SH-SY5Y (cell line): ENCODE data around the gene LMBR1.
A peak's percentile ranks its signal among the peaks of the same experiment; 100 is the strongest.

Source experiments
- GATA2 ChIP-seq: IDR thresholded peaks from 2 replicates; pipeline ENCODE4 v1.6.1; 2011; ENCODE audit warnings: mild to moderate bottlenecking, low read depth, low read length
- GATA3 ChIP-seq: IDR thresholded peaks from 2 replicates; pipeline ENCODE4 v1.6.1; 2011; ENCODE audit warnings: low read depth, mild to moderate bottlenecking, low read length, moderate library complexity

Gene LMBR1

DNA sequence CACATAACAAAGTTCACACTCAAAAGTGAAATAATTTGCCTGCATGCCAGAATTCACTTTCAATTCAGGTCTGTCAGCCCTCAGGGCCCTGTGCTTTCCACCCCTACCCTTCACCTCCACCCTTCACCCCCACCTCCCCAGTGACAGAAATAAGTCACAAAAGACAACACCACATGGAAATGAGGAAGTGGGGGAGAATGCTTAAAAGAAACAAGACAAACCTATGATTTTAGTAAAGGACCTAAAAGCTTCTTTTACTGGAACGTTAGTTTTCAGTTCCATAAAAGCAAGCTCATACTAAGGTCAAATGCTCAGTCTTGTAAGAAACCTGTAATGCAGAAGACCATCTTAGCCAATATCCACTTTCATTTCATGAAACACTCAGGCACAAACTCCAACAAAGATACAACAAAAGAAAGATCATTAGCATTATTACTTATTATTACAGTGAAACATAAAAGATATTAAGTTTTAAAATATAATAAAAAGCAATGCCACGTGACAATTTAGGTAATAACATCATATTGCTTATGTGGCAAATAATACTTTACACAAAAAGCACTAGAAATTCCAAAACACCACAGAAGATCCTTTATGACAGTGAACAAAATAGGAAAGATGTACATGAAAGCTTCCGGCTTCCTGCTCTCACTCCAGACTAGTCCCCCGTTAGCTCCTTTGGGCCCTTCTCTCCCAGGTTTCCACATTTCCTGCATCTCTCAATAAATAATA, 112.1 kb downstream of the LMBR1 start:
- TF ChIP-seq GATA2, result no peak
- no peak for TF ChIP-seq GATA3

DNA sequence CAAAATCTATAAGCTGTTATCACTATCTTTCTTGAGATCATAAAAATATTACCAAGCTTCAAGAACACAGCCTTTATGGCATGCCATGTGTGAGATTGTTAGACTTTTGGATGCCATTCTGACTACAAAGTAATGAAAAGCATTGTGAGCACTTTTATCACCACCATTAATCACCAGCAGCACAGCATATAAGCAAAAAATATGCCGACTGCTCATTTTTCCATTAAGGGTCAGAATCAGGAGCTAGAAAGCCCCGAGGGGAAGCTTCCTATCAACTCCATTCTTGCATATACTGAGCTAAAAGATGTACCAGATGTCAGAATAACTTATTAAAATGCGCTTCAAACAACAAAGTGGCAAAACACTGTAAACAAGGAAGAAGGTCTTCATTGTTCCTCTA, 114.3 kb downstream of the LMBR1 start:
- TF ChIP-seq GATA3 (peak; percentile 97), GATA2 (peak; percentile 94)

DNA sequence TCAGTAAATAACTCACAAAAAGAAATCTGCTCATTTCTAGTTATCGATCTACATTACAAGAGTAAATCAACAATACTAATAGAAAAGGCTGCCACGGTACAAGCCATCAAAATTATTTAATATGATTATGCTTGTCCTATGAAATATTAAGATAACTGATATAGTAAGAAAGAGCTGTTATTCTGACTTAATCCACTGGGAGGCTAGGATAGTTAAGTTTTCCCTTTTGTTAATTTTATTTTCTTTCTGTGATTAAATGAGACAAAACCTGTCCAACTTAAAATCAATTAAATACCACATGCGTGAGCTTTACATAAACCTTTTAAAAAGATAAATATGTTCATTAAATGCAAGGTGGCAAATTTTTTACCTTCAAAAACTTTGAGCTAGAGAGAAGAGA, 114.8 kb downstream of the LMBR1 start:
- no peak for TF ChIP-seq GATA2
- TF ChIP-seq GATA3, result no peak

DNA sequence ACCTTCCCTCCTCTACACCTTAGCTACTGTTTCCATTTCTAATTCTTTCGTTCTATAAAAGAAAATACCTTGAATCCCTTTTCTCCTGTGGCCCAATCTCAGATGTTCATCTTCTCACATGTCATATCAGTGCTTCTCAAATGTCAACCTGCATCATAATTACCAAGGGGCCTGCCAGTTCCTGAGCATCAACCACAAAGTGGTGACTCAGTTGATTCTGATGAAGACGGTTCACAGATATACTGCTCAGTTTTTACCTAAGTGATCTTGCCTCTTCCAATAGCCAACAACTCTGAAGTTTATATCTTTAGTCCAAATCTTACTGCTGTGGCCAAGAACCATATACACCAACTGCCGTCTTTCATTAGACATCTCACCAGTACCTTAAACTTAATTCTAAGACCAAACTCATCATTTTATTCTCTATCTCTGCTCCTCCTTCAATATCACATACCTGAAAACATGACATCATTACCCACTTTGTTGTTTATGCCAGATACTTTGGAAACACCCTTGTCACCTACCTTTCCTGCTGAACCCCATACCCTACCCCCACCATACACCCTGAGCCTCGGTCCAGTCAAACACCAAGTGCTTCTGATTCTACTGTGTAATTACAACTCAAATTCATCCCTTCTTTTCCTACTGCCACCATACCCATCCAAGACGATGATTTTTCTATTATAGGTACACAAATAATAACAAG, 115.5 kb downstream of the LMBR1 start:
- TF ChIP-seq GATA2, result no peak
- TF ChIP-seq GATA3, result no peak

DNA sequence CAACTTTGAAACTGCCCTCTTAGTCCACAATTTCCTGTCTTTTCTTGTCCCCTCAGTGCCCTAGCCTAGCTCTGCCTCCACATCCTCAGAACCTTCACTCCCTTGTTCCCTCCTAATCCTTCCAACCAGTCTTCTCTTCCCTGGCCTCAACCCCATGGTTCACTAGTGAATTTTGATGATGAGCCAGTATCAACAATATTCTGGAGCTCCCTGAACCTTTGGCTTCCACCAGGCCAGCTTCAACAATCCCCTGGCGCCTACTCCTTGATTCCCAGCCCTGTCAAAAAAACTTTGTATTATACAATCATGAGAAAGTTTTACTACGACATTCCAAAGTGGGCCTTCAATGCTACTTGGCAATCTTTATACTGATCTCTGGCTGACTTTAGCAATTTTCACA, 116.5 kb downstream of the LMBR1 start:
- no peak for TF ChIP-seq GATA2

GRCh38 chr7:156773966-156774365, 119.0 kb downstream of the LMBR1 start:
- TF ChIP-seq GATA3, result no peak
- no peak for TF ChIP-seq GATA2

- TF ChIP-seq GATA2 (no peak), GATA3 (no peak)
These were observed 120.3 kb downstream of the LMBR1 start for GRCh38 chr7:156772725-156773124.

DNA sequence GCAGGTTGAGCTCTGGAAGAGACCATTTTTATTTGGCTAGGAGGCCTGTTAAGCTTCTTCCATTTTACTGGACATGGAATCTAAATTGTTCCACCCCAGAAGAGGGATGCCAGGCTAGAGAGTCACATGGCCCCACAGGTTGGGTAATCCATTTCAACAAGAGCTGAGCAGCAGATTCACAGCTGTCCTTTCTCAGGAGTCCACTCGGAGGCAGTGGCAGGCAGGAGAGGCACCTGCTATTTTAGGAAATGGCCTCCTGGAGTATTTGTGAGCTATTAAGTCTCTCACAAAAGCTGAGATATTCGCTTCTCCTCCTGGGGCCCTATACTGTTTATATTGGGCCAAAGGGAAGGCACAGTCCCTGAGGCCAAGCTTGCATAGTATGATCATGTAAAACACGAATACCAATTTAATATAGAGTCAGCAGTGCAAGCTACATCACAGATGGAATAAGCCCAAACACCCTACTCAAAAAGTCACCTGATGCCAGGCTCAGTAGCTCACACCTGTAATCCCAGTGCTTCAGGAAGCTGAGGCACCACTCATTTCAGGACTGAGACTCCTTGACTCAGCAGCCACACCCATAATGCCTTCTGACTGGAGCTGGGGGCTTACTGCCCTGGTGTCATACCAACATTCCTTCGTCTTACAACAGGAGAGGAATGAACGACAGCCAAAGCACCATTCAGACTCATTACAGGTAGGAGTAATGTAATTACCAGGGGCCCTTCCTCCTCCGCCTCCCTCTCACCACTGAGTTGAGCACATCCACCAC, 124.1 kb downstream of the LMBR1 start:
- TF ChIP-seq GATA2 (no peak), GATA3 (no peak)

- no peak for TF ChIP-seq GATA3
- no peak for TF ChIP-seq GATA2
These were observed 126.3 kb downstream of the LMBR1 start for GRCh38 chr7:156766666-156767065.

GRCh38 chr7:156765901-156766656, 126.9 kb downstream of the LMBR1 start:
- no peak for TF ChIP-seq GATA3
- no peak for TF ChIP-seq GATA2

- no peak for TF ChIP-seq GATA3
- no peak for TF ChIP-seq GATA2
These were observed 128.2 kb downstream of the LMBR1 start for GRCh38 chr7:156764766-156765165.

GRCh38 chr7:156764016-156764669, 128.8 kb downstream of the LMBR1 start:
- 0 out of 2 replicates have a peak, but pooled peaks have one; percentile 20 for TF ChIP-seq GATA2
- no peak for TF ChIP-seq GATA3

GRCh38 chr7:156759579-156760202, 133.3 kb downstream of the LMBR1 start:
- no peak for TF ChIP-seq GATA2
- no peak for TF ChIP-seq GATA3
